ENCODE data around the gene TST. TPM values are rescaled to one million over a fixed set of nuclear protein-coding genes. Genes with fewer than 3 reads are reported as not detected.

Gene TST
- total and polyA plus RNA-seq, 9 of the 15 experiments (the other 6 are each of a cell fraction or from before 2014, with no cell fraction given) = 1.4 to 26.9 (median 12.4) TPM

DNA sequence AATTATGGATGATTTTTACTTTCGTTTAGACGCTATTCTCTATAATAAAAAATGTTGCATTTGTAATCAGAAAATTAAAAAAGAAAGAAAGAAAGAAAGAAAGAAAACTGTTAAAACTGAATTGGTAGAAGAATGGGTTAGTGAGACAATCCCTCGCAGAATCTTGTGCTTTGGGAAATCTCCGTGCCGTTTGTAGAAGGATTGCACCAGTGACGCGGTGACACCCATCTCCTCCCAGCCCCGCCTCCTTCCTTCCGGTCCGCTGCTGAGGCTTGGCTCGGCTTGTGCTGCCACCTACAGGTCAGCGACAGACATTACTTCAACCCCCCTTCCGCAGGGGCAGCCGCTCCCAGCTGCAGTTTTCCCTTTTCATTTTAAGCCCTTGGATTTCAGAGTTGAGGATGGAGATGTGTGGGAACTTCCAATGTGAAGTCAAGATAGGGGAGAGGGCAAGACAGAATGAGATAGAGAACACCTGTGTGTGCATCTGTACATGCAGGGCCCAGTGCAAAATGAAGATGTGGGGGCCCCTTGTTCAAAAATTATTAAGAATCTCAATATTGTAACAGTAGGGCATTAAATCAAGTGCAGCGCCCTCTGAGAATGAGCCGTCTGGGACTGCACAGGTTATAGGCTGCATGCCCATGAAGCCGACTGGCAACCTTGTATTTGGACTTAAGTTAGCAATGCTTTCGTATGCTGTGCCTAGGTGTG is 41.1 kb downstream of the TST start (continued):
- TF ChIP-seq, protein P1, sequence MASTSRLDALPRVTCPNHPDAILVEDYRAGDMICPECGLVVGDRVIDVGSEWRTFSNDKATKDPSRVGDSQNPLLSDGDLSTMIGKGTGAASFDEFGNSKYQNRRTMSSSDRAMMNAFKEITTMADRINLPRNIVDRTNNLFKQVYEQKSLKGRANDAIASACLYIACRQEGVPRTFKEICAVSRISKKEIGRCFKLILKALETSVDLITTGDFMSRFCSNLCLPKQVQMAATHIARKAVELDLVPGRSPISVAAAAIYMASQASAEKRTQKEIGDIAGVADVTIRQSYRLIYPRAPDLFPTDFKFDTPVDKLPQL (IDR thresholded peaks at IDR 0.05; ENCODE audit: extremely low read depth, insufficient read length) = no peak
- TF ChIP-seq PTBP1 (IDR thresholded peaks at IDR 0.05; ENCODE audit: low read depth, low read length) (no peak), MEIS2 (IDR thresholded peaks at IDR 0.05; ENCODE audit: partially characterized antibody) (peak; percentile 60), HMG20A (CRISPR knock-in tag; conservative IDR thresholded peaks at IDR 0.05) (no peak), MYC (IDR thresholded peaks at IDR 0.05; ENCODE audit: low read depth, low read length) (no peak), MYC (CRISPR knock-in tag; IDR thresholded peaks at IDR 0.05; ENCODE audit: borderline replicate concordance, low read depth) (no peak), MED1 (CRISPR knock-in tag; IDR thresholded peaks at IDR 0.05; ENCODE audit: borderline replicate concordance) (no peak), PRMT5 (CRISPR knock-in tag; IDR thresholded peaks at IDR 0.05) (no peak)
- TF ChIP-seq, protein P2, sequence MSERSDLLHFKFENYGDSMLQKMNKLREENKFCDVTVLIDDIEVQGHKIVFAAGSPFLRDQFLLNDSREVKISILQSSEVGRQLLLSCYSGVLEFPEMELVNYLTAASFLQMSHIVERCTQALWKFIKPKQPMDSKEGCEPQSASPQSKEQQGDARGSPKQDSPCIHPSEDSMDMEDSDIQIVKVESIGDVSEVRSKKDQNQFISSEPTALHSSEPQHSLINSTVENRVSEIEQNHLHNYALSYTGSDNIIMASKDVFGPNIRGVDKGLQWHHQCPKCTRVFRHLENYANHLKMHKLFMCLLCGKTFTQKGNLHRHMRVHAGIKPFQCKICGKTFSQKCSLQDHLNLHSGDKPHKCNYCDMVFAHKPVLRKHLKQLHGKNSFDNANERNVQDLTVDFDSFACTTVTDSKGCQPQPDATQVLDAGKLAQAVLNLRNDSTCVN (CRISPR knock-in tag; IDR thresholded peaks at IDR 0.05) = no peak
- TF ChIP-seq, protein P3, sequence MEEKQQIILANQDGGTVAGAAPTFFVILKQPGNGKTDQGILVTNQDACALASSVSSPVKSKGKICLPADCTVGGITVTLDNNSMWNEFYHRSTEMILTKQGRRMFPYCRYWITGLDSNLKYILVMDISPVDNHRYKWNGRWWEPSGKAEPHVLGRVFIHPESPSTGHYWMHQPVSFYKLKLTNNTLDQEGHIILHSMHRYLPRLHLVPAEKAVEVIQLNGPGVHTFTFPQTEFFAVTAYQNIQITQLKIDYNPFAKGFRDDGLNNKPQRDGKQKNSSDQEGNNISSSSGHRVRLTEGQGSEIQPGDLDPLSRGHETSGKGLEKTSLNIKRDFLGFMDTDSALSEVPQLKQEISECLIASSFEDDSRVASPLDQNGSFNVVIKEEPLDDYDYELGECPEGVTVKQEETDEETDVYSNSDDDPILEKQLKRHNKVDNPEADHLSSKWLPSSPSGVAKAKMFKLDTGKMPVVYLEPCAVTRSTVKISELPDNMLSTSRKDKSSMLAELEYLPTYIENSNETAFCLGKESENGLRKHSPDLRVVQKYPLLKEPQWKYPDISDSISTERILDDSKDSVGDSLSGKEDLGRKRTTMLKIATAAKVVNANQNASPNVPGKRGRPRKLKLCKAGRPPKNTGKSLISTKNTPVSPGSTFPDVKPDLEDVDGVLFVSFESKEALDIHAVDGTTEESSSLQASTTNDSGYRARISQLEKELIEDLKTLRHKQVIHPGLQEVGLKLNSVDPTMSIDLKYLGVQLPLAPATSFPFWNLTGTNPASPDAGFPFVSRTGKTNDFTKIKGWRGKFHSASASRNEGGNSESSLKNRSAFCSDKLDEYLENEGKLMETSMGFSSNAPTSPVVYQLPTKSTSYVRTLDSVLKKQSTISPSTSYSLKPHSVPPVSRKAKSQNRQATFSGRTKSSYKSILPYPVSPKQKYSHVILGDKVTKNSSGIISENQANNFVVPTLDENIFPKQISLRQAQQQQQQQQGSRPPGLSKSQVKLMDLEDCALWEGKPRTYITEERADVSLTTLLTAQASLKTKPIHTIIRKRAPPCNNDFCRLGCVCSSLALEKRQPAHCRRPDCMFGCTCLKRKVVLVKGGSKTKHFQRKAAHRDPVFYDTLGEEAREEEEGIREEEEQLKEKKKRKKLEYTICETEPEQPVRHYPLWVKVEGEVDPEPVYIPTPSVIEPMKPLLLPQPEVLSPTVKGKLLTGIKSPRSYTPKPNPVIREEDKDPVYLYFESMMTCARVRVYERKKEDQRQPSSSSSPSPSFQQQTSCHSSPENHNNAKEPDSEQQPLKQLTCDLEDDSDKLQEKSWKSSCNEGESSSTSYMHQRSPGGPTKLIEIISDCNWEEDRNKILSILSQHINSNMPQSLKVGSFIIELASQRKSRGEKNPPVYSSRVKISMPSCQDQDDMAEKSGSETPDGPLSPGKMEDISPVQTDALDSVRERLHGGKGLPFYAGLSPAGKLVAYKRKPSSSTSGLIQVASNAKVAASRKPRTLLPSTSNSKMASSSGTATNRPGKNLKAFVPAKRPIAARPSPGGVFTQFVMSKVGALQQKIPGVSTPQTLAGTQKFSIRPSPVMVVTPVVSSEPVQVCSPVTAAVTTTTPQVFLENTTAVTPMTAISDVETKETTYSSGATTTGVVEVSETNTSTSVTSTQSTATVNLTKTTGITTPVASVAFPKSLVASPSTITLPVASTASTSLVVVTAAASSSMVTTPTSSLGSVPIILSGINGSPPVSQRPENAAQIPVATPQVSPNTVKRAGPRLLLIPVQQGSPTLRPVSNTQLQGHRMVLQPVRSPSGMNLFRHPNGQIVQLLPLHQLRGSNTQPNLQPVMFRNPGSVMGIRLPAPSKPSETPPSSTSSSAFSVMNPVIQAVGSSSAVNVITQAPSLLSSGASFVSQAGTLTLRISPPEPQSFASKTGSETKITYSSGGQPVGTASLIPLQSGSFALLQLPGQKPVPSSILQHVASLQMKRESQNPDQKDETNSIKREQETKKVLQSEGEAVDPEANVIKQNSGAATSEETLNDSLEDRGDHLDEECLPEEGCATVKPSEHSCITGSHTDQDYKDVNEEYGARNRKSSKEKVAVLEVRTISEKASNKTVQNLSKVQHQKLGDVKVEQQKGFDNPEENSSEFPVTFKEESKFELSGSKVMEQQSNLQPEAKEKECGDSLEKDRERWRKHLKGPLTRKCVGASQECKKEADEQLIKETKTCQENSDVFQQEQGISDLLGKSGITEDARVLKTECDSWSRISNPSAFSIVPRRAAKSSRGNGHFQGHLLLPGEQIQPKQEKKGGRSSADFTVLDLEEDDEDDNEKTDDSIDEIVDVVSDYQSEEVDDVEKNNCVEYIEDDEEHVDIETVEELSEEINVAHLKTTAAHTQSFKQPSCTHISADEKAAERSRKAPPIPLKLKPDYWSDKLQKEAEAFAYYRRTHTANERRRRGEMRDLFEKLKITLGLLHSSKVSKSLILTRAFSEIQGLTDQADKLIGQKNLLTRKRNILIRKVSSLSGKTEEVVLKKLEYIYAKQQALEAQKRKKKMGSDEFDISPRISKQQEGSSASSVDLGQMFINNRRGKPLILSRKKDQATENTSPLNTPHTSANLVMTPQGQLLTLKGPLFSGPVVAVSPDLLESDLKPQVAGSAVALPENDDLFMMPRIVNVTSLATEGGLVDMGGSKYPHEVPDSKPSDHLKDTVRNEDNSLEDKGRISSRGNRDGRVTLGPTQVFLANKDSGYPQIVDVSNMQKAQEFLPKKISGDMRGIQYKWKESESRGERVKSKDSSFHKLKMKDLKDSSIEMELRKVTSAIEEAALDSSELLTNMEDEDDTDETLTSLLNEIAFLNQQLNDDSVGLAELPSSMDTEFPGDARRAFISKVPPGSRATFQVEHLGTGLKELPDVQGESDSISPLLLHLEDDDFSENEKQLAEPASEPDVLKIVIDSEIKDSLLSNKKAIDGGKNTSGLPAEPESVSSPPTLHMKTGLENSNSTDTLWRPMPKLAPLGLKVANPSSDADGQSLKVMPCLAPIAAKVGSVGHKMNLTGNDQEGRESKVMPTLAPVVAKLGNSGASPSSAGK (IDR thresholded peaks at IDR 0.05) = 0 out of 2 replicates have a peak, but pooled peaks have one; percentile 1
- TF ChIP-seq, protein P4, sequence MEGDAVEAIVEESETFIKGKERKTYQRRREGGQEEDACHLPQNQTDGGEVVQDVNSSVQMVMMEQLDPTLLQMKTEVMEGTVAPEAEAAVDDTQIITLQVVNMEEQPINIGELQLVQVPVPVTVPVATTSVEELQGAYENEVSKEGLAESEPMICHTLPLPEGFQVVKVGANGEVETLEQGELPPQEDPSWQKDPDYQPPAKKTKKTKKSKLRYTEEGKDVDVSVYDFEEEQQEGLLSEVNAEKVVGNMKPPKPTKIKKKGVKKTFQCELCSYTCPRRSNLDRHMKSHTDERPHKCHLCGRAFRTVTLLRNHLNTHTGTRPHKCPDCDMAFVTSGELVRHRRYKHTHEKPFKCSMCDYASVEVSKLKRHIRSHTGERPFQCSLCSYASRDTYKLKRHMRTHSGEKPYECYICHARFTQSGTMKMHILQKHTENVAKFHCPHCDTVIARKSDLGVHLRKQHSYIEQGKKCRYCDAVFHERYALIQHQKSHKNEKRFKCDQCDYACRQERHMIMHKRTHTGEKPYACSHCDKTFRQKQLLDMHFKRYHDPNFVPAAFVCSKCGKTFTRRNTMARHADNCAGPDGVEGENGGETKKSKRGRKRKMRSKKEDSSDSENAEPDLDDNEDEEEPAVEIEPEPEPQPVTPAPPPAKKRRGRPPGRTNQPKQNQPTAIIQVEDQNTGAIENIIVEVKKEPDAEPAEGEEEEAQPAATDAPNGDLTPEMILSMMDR (IDR thresholded peaks at IDR 0.05 in 2 of 3, conservative IDR thresholded peaks at IDR 0.05 in 1 of 3; ENCODE audit: insufficient read depth in 2 of 3, low read depth in 1 of 3, low read length in 3 of 3) = peak; percentile 82 to 86 (median 83)

Measured in K562 (cell line).